Liver (tissue), 3 donors: Measurements from ENCODE around the gene DYRK1A.

Experiments used
- EGR1 ChIP-seq, 2 donors: IDR thresholded peaks; 2 replicates each; pipeline ENCODE4 v1.6.1; 2016 to 2018; ENCODE audit warnings: antibody characterized with exemption in 2 of 2, low read depth in 2 of 2
- FOXA1 ChIP-seq: IDR thresholded peaks from 2 replicates; pipeline ENCODE4 v1.6.1; 2016; ENCODE audit warnings: antibody characterized with exemption
- GABPA ChIP-seq, 2 donors: IDR thresholded peaks in 1 of 2; conservative IDR thresholded peaks in 1 of 2; 2 replicates each; pipeline ENCODE4 v1.6.1; 2016; ENCODE audit warnings: antibody characterized with exemption in 2 of 2, mild to moderate bottlenecking in 1 of 2, moderate library complexity in 1 of 2
- HNF4G ChIP-seq: IDR thresholded peaks from 2 replicates; pipeline ENCODE4 v1.6.1; 2016; ENCODE audit warnings: antibody characterized with exemption
- JUND ChIP-seq, 2 donors: IDR thresholded peaks; 2 replicates each; pipeline ENCODE4 v1.6.1; 2016; ENCODE audit warnings: antibody characterized with exemption in 2 of 2
- YY1 ChIP-seq: IDR thresholded peaks from 2 replicates; pipeline ENCODE4 v1.6.1; 2016; ENCODE audit warnings: antibody characterized with exemption, mild to moderate bottlenecking
- TF ChIP-seq, protein P1 (sequence below): fragments of 150-350 bp; IDR thresholded peaks from 2 replicates; pipeline ENCODE4 v1.5.1; 2017; ENCODE audit warnings: improper control_type of control experiment, low read depth, low read length; ENCODE audit not compliant: missing input control
- TF ChIP-seq, protein P2 (sequence below): IDR thresholded peaks from 2 replicates; pipeline ENCODE4 v1.6.1; 2016; ENCODE audit warnings: antibody characterized with exemption
- TF ChIP-seq, protein P3 (sequence below): IDR thresholded peaks from 2 replicates; pipeline ENCODE4 v1.6.1; 2016; ENCODE audit warnings: antibody characterized with exemption
- TF ChIP-seq, protein P4 (sequence below): IDR thresholded peaks from 2 replicates; pipeline ENCODE4 v1.6.1; 2016; ENCODE audit warnings: antibody characterized with exemption, mild to moderate bottlenecking
- TF ChIP-seq, protein P5 (sequence below): IDR thresholded peaks from 2 replicates; pipeline ENCODE4 v1.6.1; 2016; ENCODE audit warnings: antibody characterized with exemption
- donor health status: healthy.
- donor health status: healthy.

DNA sequence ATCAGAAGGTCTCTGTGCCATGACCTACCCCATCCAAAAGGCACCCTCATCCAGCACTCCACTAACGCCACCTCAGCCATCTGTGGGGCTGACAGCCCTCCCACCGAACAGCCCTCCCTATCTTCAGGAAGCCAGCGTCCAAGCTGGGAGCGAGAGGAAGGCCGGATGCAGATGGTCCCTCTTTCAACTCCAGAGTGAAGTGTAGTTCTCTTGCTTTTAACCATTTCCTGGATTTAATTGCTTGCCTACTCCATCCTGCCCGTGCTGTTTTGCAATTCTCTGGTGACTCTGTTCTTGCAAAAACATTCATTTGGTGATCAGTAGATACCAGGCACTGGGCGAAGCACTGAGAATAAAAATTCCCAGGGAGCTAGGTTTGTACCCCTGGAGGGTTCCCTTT is 8.2 kb upstream of the DYRK1A start:
- TF ChIP-seq, protein P1, sequence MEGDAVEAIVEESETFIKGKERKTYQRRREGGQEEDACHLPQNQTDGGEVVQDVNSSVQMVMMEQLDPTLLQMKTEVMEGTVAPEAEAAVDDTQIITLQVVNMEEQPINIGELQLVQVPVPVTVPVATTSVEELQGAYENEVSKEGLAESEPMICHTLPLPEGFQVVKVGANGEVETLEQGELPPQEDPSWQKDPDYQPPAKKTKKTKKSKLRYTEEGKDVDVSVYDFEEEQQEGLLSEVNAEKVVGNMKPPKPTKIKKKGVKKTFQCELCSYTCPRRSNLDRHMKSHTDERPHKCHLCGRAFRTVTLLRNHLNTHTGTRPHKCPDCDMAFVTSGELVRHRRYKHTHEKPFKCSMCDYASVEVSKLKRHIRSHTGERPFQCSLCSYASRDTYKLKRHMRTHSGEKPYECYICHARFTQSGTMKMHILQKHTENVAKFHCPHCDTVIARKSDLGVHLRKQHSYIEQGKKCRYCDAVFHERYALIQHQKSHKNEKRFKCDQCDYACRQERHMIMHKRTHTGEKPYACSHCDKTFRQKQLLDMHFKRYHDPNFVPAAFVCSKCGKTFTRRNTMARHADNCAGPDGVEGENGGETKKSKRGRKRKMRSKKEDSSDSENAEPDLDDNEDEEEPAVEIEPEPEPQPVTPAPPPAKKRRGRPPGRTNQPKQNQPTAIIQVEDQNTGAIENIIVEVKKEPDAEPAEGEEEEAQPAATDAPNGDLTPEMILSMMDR: no peak
- TF ChIP-seq, protein P2, sequence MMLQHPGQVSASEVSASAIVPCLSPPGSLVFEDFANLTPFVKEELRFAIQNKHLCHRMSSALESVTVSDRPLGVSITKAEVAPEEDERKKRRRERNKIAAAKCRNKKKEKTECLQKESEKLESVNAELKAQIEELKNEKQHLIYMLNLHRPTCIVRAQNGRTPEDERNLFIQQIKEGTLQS: no peak
- TF ChIP-seq HNF4G: no peak
- TF ChIP-seq JUND (IDR thresholded peaks at IDR 0.05): no peak
- TF ChIP-seq YY1: no peak
- no peak for TF ChIP-seq EGR1 (IDR thresholded peaks at IDR 0.05; ENCODE audit: low read depth in 2 of 2)
- peak in 1 of 2 donors; percentile 23 for TF ChIP-seq GABPA (IDR thresholded peaks at IDR 0.05 in 1 of 2, conservative IDR thresholded peaks at IDR 0.05 in 1 of 2)
- TF ChIP-seq, protein P3, sequence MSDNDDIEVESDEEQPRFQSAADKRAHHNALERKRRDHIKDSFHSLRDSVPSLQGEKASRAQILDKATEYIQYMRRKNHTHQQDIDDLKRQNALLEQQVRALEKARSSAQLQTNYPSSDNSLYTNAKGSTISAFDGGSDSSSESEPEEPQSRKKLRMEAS: no peak
- TF ChIP-seq FOXA1: no peak
- TF ChIP-seq, protein P4, sequence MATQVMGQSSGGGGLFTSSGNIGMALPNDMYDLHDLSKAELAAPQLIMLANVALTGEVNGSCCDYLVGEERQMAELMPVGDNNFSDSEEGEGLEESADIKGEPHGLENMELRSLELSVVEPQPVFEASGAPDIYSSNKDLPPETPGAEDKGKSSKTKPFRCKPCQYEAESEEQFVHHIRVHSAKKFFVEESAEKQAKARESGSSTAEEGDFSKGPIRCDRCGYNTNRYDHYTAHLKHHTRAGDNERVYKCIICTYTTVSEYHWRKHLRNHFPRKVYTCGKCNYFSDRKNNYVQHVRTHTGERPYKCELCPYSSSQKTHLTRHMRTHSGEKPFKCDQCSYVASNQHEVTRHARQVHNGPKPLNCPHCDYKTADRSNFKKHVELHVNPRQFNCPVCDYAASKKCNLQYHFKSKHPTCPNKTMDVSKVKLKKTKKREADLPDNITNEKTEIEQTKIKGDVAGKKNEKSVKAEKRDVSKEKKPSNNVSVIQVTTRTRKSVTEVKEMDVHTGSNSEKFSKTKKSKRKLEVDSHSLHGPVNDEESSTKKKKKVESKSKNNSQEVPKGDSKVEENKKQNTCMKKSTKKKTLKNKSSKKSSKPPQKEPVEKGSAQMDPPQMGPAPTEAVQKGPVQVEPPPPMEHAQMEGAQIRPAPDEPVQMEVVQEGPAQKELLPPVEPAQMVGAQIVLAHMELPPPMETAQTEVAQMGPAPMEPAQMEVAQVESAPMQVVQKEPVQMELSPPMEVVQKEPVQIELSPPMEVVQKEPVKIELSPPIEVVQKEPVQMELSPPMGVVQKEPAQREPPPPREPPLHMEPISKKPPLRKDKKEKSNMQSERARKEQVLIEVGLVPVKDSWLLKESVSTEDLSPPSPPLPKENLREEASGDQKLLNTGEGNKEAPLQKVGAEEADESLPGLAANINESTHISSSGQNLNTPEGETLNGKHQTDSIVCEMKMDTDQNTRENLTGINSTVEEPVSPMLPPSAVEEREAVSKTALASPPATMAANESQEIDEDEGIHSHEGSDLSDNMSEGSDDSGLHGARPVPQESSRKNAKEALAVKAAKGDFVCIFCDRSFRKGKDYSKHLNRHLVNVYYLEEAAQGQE: no peak
- TF ChIP-seq, protein P5, sequence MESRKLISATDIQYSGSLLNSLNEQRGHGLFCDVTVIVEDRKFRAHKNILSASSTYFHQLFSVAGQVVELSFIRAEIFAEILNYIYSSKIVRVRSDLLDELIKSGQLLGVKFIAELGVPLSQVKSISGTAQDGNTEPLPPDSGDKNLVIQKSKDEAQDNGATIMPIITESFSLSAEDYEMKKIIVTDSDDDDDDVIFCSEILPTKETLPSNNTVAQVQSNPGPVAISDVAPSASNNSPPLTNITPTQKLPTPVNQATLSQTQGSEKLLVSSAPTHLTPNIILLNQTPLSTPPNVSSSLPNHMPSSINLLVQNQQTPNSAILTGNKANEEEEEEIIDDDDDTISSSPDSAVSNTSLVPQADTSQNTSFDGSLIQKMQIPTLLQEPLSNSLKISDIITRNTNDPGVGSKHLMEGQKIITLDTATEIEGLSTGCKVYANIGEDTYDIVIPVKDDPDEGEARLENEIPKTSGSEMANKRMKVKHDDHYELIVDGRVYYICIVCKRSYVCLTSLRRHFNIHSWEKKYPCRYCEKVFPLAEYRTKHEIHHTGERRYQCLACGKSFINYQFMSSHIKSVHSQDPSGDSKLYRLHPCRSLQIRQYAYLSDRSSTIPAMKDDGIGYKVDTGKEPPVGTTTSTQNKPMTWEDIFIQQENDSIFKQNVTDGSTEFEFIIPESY: no peak
